Stimulated activated CD4-positive, alpha-beta T cell treated with anti-CD3 and anti-CD28 coated beads, Interleukin-4, amount 100 ng/mL, for 4 hours (primary cell): Measurements from ENCODE around the gene CSF2RB.

Experiments used
- DNase-seq, 2 experiments: peaks; one replicate each; pipeline ENCODE4 v3.0.0-alpha.2; 2020

CSF2RB gene

GRCh38 chr22:36892292-36892691, 21.1 kb upstream of the CSF2RB start:
- no peak for DNase-seq

- DNase-seq: no peak
Observed at GRCh38 chr22:36893262-36893661, 20.2 kb upstream of the CSF2RB start.

GRCh38 chr22:36894266-36894665, 19.2 kb upstream of the CSF2RB start:
- no peak for DNase-seq

- no peak for DNase-seq
Observed at GRCh38 chr22:36897611-36898010, 15.8 kb upstream of the CSF2RB start.

- DNase-seq: no peak
Observed at GRCh38 chr22:36898690-36899089, 14.7 kb upstream of the CSF2RB start.

- no peak for DNase-seq
Observed at GRCh38 chr22:36899498-36899897, 13.9 kb upstream of the CSF2RB start.

GRCh38 chr22:36900225-36900624, 13.2 kb upstream of the CSF2RB start:
- no peak for DNase-seq

GRCh38 chr22:36900880-36901279, 12.5 kb upstream of the CSF2RB start:
- no peak for DNase-seq

GRCh38 chr22:36901411-36902142, 11.9 kb upstream of the CSF2RB start:
- no peak for DNase-seq

GRCh38 chr22:36902143-36902926, 11.1 kb upstream of the CSF2RB start:
- no peak for DNase-seq

GRCh38 chr22:36904260-36904880, 9.1 kb upstream of the CSF2RB start:
- no peak for DNase-seq

GRCh38 chr22:36907253-36908195, 5.9 kb upstream of the CSF2RB start:
- DNase-seq: no peak

- no peak for DNase-seq
Observed at GRCh38 chr22:36910461-36910860, 3.0 kb upstream of the CSF2RB start.

- DNase-seq: no peak
Observed at GRCh38 chr22:36911887-36912661, 1.4 kb upstream of the CSF2RB start.

GRCh38 chr22:36912694-36913426, 568 bp upstream of the CSF2RB start:
- no peak for DNase-seq

- DNase-seq: no peak
Observed at GRCh38 chr22:36914390-36914752, 943 bp downstream of the CSF2RB start.

- no peak for DNase-seq
Observed at GRCh38 chr22:36916034-36916433, 2.6 kb downstream of the CSF2RB start.

- DNase-seq: no peak
Observed at GRCh38 chr22:36918586-36919284, 5.3 kb downstream of the CSF2RB start.

- no peak for DNase-seq
Observed at GRCh38 chr22:36921309-36922104, 8.1 kb downstream of the CSF2RB start.

GRCh38 chr22:36922105-36922608, 8.7 kb downstream of the CSF2RB start:
- no peak for DNase-seq
